ENCODE data around the gene SLC25A51.

DNA sequence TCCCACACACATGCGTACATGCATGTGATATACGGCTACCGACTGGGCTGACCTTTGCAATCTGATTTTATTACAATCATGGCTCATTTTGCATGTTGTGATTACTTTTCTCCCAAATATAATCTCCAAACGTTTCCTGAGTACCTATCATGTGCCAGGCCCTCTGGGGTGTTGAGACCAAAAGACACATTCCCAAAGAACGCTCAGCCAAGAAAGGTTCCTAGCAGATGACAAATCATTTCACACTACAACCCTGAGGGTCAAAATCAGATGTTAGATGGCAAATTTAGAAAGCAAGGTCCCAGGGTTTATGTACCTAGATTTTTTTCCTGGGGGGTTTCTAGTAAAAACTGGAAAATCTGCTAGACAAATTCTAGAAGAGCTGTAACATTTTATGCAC lies 32.4 kb upstream of the SLC25A51 start:
- TF ChIP-seq, protein P1, sequence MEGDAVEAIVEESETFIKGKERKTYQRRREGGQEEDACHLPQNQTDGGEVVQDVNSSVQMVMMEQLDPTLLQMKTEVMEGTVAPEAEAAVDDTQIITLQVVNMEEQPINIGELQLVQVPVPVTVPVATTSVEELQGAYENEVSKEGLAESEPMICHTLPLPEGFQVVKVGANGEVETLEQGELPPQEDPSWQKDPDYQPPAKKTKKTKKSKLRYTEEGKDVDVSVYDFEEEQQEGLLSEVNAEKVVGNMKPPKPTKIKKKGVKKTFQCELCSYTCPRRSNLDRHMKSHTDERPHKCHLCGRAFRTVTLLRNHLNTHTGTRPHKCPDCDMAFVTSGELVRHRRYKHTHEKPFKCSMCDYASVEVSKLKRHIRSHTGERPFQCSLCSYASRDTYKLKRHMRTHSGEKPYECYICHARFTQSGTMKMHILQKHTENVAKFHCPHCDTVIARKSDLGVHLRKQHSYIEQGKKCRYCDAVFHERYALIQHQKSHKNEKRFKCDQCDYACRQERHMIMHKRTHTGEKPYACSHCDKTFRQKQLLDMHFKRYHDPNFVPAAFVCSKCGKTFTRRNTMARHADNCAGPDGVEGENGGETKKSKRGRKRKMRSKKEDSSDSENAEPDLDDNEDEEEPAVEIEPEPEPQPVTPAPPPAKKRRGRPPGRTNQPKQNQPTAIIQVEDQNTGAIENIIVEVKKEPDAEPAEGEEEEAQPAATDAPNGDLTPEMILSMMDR (IDR thresholded peaks at IDR 0.05; ENCODE audit: insufficient read depth, low read depth, low read length): no peak
- TF ChIP-seq EZH2 (IDR thresholded peaks at IDR 0.05; ENCODE audit: insufficient read depth, low read length): no peak

All from astrocyte (in vitro differentiated cells and primary cell).